ENCODE results near the gene STK38L. TPM values are rescaled to one million over a fixed set of nuclear protein-coding genes. Genes with fewer than 3 reads are reported as not detected.

Gene STK38L
- total RNA-seq, 1 donor, result 38.9 TPM

GRCh38 chr12:27213830-27214787 is 30.0 kb upstream of the STK38L start:
- no peak for DNase-seq (ENCODE audit: low read depth)
- TF ChIP-seq CTCF (IDR thresholded peaks at IDR 0.05; ENCODE audit: insufficient read depth, low read depth, low read length), result no peak
- no peak overlapping the region for H3K4me3 ChIP-seq (ENCODE audit: low read depth, low read length)

DNA sequence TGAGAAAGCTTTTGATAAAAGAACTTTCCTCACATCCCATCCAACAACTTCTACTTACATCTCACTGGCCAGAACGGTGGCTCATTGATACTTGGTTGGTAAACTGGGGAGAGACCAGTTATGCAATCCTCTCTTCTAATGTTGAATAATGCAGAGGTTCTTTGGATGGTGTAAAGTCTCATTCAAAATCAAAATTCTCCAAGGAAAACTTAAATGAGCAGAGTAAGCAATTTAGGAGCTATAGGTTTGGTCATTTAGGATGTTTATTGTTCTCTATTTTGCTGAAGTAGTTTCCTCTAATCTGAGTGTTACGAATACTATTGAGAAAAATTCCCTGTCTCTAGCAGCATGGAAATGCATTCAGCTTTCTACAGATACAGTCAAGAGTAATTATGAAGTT is 26.5 kb upstream of the STK38L start:
- no peak for TF ChIP-seq CTCF (IDR thresholded peaks at IDR 0.05; ENCODE audit: insufficient read depth, low read depth, low read length)
- H3K4me3 ChIP-seq (ENCODE audit: low read depth, low read length), result no peak overlapping the region

GRCh38 chr12:27219693-27220054 is 24.4 kb upstream of the STK38L start:
- TF ChIP-seq CTCF (IDR thresholded peaks at IDR 0.05; ENCODE audit: insufficient read depth, low read depth, low read length), result no peak
- DNase-seq (ENCODE audit: low read depth), result no peak
- no peak overlapping the region for H3K4me3 ChIP-seq (ENCODE audit: low read depth, low read length)

More for the DNA sequence above, 26.5 kb upstream of the STK38L start:
- DNase-seq (ENCODE audit: low read depth), result no peak

DNA sequence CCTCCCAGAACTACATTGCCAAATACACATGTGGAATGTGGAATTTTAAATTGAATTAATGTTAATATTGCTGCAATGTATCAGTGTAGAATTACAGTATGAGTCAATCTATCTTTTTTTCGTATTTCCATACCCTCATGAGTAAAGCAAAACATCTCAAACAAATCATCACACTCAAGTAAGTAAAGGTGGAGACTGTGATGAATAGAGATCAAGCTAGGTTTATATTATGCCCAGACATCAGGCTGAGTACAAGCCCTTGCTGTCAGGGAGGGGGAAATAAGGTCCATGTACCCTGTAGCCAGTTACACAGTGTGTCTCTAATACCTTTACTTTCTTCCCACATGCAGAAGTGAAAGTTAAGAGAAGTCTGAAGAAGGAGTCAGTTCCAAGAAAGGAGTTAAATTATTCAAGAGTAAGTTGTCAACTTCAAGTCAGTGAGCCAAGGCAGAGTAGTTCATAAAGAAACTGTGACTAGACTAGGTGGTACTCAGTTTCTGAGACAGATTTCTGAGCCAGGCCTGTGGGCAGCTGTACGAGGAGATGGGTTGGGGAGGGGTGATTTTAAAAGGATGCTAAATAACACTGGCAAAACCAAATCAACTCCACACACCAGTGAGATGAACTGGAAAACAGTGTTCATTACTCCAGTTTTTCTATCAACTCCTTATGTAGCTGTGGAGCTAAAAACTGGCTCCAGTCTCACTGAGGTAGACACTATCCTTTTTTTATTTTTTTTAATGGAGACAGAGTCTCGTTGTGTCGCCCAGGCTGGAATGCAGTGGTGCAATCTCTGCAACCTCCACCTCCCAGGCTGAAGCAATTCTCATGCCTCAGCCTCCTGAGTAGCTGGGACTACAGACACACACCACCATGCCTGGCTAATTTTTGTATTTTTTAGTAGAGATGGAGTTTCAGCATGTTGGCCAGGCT is 23.8 kb upstream of the STK38L start:
- no peak overlapping the region for H3K4me3 ChIP-seq (ENCODE audit: low read depth, low read length)
- no peak for DNase-seq (ENCODE audit: low read depth)
- TF ChIP-seq CTCF (IDR thresholded peaks at IDR 0.05; ENCODE audit: insufficient read depth, low read depth, low read length), result no peak

GRCh38 chr12:27220988-27221345 is 23.1 kb upstream of the STK38L start:
- no peak overlapping the region for H3K4me3 ChIP-seq (ENCODE audit: low read depth, low read length)
- no peak for TF ChIP-seq CTCF (IDR thresholded peaks at IDR 0.05; ENCODE audit: insufficient read depth, low read depth, low read length)
- DNase-seq (ENCODE audit: low read depth), result no peak

- TF ChIP-seq CTCF (IDR thresholded peaks at IDR 0.05; ENCODE audit: insufficient read depth, low read depth, low read length), result no peak
- H3K4me3 ChIP-seq (ENCODE audit: low read depth, low read length), result no peak overlapping the region
- DNase-seq (ENCODE audit: low read depth), result no peak
Measured at GRCh38 chr12:27221625-27222387, 22.3 kb upstream of the STK38L start.

Measured in fibroblast of villous mesenchyme (primary cell).